ENCODE results near the gene SOX18.
"Not testable (repeated sequence)": the region's sequence is repeated elsewhere in the genome, so short reads cannot be mapped to it uniquely, and the experiment has no call there.

DNA sequence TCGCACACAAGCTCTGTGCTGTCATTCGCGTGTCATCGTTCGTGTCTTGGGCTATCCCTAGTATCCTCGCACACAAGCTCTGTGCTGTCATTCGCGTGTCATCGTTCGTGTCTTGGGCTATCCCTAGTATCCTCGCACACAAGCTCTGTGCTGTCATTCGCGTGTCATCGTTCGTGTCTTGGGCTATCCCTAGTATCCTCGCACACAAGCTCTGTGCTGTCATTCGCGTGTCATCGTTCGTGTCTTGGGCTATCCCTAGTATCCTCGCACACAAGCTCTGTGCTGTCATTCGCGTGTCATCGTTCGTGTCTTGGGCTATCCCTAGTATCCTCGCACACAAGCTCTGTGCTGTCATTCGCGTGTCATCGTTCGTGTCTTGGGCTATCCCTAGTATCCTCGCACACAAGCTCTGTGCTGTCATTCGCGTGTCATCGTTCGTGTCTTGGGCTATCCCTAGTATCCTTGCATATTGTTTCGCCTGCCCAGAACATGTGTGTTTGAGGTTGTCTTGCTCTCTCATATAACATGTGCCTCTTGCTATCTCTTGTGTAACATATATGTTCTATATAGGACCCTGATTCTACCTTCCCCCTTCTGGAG is 37.9 kb upstream of the SOX18 start:
- not testable (repeated sequence) for TF ChIP-seq POLR2A (IDR thresholded peaks at IDR 0.05)
- TF ChIP-seq, protein P1, sequence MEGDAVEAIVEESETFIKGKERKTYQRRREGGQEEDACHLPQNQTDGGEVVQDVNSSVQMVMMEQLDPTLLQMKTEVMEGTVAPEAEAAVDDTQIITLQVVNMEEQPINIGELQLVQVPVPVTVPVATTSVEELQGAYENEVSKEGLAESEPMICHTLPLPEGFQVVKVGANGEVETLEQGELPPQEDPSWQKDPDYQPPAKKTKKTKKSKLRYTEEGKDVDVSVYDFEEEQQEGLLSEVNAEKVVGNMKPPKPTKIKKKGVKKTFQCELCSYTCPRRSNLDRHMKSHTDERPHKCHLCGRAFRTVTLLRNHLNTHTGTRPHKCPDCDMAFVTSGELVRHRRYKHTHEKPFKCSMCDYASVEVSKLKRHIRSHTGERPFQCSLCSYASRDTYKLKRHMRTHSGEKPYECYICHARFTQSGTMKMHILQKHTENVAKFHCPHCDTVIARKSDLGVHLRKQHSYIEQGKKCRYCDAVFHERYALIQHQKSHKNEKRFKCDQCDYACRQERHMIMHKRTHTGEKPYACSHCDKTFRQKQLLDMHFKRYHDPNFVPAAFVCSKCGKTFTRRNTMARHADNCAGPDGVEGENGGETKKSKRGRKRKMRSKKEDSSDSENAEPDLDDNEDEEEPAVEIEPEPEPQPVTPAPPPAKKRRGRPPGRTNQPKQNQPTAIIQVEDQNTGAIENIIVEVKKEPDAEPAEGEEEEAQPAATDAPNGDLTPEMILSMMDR (IDR thresholded peaks at IDR 0.05): not testable (repeated sequence)

Data from uterus (tissue), 2 donors.